GM23338 (cell line): ENCODE results near the gene PYGO1. TPM values are rescaled to one million over a fixed set of nuclear protein-coding genes. Genes with fewer than 3 reads are reported as not detected.

ENCODE experiments used
- ATAC-seq: fragments of 200-7000 bp; cut with Tn5 transposase; 3 replicates; pipeline ENCODE4 v1.9.1; 2020
- DNase-seq: peaks from one replicate; pipeline ENCODE4 v3.0.0-alpha.2; 2015; ENCODE audit warnings: low spot score
- H2AFZ ChIP-seq: fragments of 200-600 bp; sonication (generic); 2 replicates; pipeline ENCODE4 v1.8.0; 2016; ENCODE audit warnings: antibody characterized with exemption, mild to moderate bottlenecking, moderate library complexity
- H3F3A ChIP-seq: fragments of 200-600 bp; sonication (generic); replicated peaks from 2 replicates; pipeline ENCODE4 v1.8.0; 2017; ENCODE audit warnings: antibody characterized with exemption, mixed run types, low read depth
- H3K27ac ChIP-seq: fragments of 200-600 bp; sonication (generic); 2 replicates; pipeline ENCODE4 v1.6.1; 2016; ENCODE audit warnings: low read depth
- H3K27me3 ChIP-seq: fragments of 200-600 bp; sonication (generic); 2 replicates; pipeline ENCODE4 v1.8.0; 2016; ENCODE audit warnings: mild to moderate bottlenecking, mixed run types, moderate library complexity; ENCODE audit not compliant: insufficient read depth
- H3K36me3 ChIP-seq: fragments of 200-600 bp; sonication (generic); 2 replicates; pipeline ENCODE4 v1.8.0; 2016; ENCODE audit warnings: mild to moderate bottlenecking; ENCODE audit not compliant: insufficient read depth
- H3K4me1 ChIP-seq: fragments of 200-600 bp; sonication (generic); 2 replicates; pipeline ENCODE4 v1.8.0; 2016; ENCODE audit warnings: mild to moderate bottlenecking, moderate library complexity; ENCODE audit not compliant: insufficient read depth
- H3K4me2 ChIP-seq: fragments of 200-600 bp; sonication (generic); 2 replicates; pipeline ENCODE4 v1.7.1; 2017; ENCODE audit warnings: mixed run types
- H3K4me3 ChIP-seq: fragments of 200-600 bp; sonication (generic); 2 replicates; pipeline ENCODE4 v1.6.1; 2016; ENCODE audit warnings: mixed run types
- H3K79me2 ChIP-seq: fragments of 200-600 bp; sonication (generic); replicated peaks from 2 replicates; pipeline ENCODE4 v1.8.0; 2017; ENCODE audit warnings: mild to moderate bottlenecking; ENCODE audit not compliant: insufficient read depth
- H3K9me2 ChIP-seq: fragments of 200-600 bp; sonication (generic); 2 replicates; pipeline ENCODE4 v1.8.0; 2017; ENCODE audit not compliant: insufficient read depth
- H4K20me1 ChIP-seq: fragments of 200-600 bp; sonication (generic); replicated peaks from 2 replicates; pipeline ENCODE4 v1.8.0; 2017; ENCODE audit warnings: mild to moderate bottlenecking; ENCODE audit not compliant: insufficient read depth
- H3K27ac Mint-ChIP-seq: 2 replicates; pipeline ENCODE4 v1.8.0; 2020; ENCODE audit warnings: inconsistent platforms, mild to moderate bottlenecking, moderate library complexity, mixed read lengths
- H3K27me3 Mint-ChIP-seq: 3 replicates; pipeline ENCODE4 v1.8.0; 2022; ENCODE audit warnings: low read depth, mild to moderate bottlenecking, moderate library complexity, mixed read lengths, inconsistent platforms; ENCODE audit not compliant: insufficient read depth, poor library complexity
- H3K36me3 Mint-ChIP-seq: 3 replicates; pipeline ENCODE4 v1.8.0; 2021; ENCODE audit warnings: low read depth, mild to moderate bottlenecking, inconsistent platforms, moderate library complexity, mixed read lengths
- H3K4me1 Mint-ChIP-seq: 3 replicates; pipeline ENCODE4 v1.8.0; 2020; ENCODE audit warnings: mild to moderate bottlenecking, inconsistent platforms, mixed read lengths
- H3K4me3 Mint-ChIP-seq: 3 replicates; pipeline ENCODE4 v1.8.0; 2021; ENCODE audit warnings: moderate library complexity, mild to moderate bottlenecking, inconsistent platforms, mixed read lengths
- H3K9me3 Mint-ChIP-seq: 3 replicates; pipeline ENCODE4 v1.8.0; 2020; ENCODE audit warnings: moderate library complexity, mild to moderate bottlenecking, inconsistent platforms, mixed read lengths
- ETS1 ChIP-seq: IDR thresholded peaks from 2 replicates; pipeline ENCODE4 v1.6.1; 2016; ENCODE audit warnings: antibody characterized with exemption
- EZH2phosphoT487 ChIP-seq: fragments of 200-600 bp; sonication (generic); IDR thresholded peaks from one replicate; pipeline ENCODE4 v1.8.1; 2018; ENCODE audit warnings: antibody characterized with exemption; ENCODE audit not compliant: unreplicated experiment
- JUNB ChIP-seq: IDR thresholded peaks from one replicate; pipeline ENCODE4 v1.6.1; 2016; ENCODE audit warnings: antibody characterized with exemption; ENCODE audit not compliant: unreplicated experiment
- STAT1 ChIP-seq: IDR thresholded peaks from one replicate; pipeline ENCODE4 v1.6.1; 2016; ENCODE audit warnings: antibody characterized with exemption; ENCODE audit not compliant: unreplicated experiment
- ZNF331 ChIP-seq: fragments of 250-450 bp; sonication (Bioruptor Pico); IDR thresholded peaks from 2 replicates; pipeline ENCODE4 v1.5.0; 2020; ENCODE audit warnings: low read depth, mild to moderate bottlenecking, moderate library complexity
- ZNF462 ChIP-seq: fragments of 250-450 bp; sonication (Bioruptor Pico); IDR thresholded peaks from 2 replicates; pipeline ENCODE4 v1.5.0; 2020; ENCODE audit warnings: mild to moderate bottlenecking, moderate library complexity
- polyA plus RNA-seq: library from polyadenylated mRNA; unstranded; fragments of >200 nt; fragmentation: Nextera tagmentation; extraction: Ambion mirVana; gene quantifications from 2 replicates; pipeline ENCODE4 v1.2.1, GENCODE V29; 2016
- total RNA-seq: library from RNA; depleted of rRNA; stranded (reverse); fragments of >200 nt; shearing (Covaris generic); gene quantifications from 2 replicates; pipeline ENCODE4 v1.2.3, GENCODE V29; 2014
- TF ChIP-seq, protein P1 (sequence below), 2 experiments: fragments of 200-600 bp in 1 of 2; sonication (generic) in 1 of 2; conservative IDR thresholded peaks; 2 replicates each; pipeline versions ENCODE4 v1.5.1 to v1.6.1; 2016 to 2017; ENCODE audit warnings: antibody characterized with exemption in 2 of 2, low read depth in 2 of 2, mild to moderate bottlenecking in 2 of 2, moderate library complexity in 1 of 2

PYGO1 gene
- total and polyA plus RNA-seq, 2 experiments from 2014 or later: 0.18 to 0.52 TPM

GRCh38 chr15:55632434-55632833 lies 44.3 kb upstream of the PYGO1 start (continued):
- TF ChIP-seq ZNF462 (CRISPR knock-in tag): no peak

- DNase-seq (no peak), ATAC-seq (no peak)
- no peaks in the 10 kb centered on the region; the same call in 2 of the 3 replicates for H3K4me1 Mint-ChIP-seq
- H3K9me3 Mint-ChIP-seq: no peaks in the 10 kb centered on the region
- H3F3A ChIP-seq: no peaks in the 10 kb centered on the region
- no peaks in the 10 kb centered on the region for H3K79me2 ChIP-seq
- H3K4me1 ChIP-seq: no peaks in the 10 kb centered on the region
- H3K27me3 ChIP-seq: no peaks in the 10 kb centered on the region
- no peak overlapping the region for H3K4me3 Mint-ChIP-seq
- no peak overlapping the region for H3K4me2 ChIP-seq
- H3K9me2 ChIP-seq: no peaks in the 10 kb centered on the region
- no peaks in the 10 kb centered on the region; the same call in 1 of the 2 replicates for H3K36me3 ChIP-seq
- H3K4me3 ChIP-seq: no peak overlapping the region
- H3K36me3 Mint-ChIP-seq: no peaks in the 10 kb centered on the region
- no peak overlapping the region for H3K27ac Mint-ChIP-seq
- no peak overlapping the region for H2AFZ ChIP-seq
- no peaks in the 10 kb centered on the region for H4K20me1 ChIP-seq
- H3K27ac ChIP-seq: no peak overlapping the region
- peaks cover 3% of the 10 kb centered on the region for H3K27me3 Mint-ChIP-seq
- TF ChIP-seq ZNF331: no peak
- no peak for TF ChIP-seq ZNF462 (CRISPR knock-in tag)
- no peak for TF ChIP-seq STAT1
- TF ChIP-seq JUNB: no peak
- TF ChIP-seq ETS1: no peak
- TF ChIP-seq, protein P1, sequence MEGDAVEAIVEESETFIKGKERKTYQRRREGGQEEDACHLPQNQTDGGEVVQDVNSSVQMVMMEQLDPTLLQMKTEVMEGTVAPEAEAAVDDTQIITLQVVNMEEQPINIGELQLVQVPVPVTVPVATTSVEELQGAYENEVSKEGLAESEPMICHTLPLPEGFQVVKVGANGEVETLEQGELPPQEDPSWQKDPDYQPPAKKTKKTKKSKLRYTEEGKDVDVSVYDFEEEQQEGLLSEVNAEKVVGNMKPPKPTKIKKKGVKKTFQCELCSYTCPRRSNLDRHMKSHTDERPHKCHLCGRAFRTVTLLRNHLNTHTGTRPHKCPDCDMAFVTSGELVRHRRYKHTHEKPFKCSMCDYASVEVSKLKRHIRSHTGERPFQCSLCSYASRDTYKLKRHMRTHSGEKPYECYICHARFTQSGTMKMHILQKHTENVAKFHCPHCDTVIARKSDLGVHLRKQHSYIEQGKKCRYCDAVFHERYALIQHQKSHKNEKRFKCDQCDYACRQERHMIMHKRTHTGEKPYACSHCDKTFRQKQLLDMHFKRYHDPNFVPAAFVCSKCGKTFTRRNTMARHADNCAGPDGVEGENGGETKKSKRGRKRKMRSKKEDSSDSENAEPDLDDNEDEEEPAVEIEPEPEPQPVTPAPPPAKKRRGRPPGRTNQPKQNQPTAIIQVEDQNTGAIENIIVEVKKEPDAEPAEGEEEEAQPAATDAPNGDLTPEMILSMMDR (conservative IDR thresholded peaks at IDR 0.05; ENCODE audit: low read depth in 2 of 2): no peak
- TF ChIP-seq EZH2phosphoT487: no peak
Observed at GRCh38 chr15:55630858-55631257, 42.7 kb upstream of the PYGO1 start.
